ENCODE results near the gene TEKT4.

TEKT4 gene

GRCh38 chr2:94873362-94874276 lies 2.4 kb downstream of the TEKT4 start:
- H3K27ac ChIP-seq: no peak overlapping the region
- TF ChIP-seq CTCF (IDR thresholded peaks at IDR 0.05): no peak
- no peaks in the 10 kb centered on the region for H3K36me3 ChIP-seq
- intact Hi-C loops (cut with DNase I; ENCODE audit: low total_unique reads): no loop called here
- peak in 1 of 2 donors; percentile 62 for DNase-seq
- peaks cover 0 to 5% (median 0%) of the 10 kb centered on the region in 4 donors for H3K4me1 ChIP-seq
- peaks cover 0 to 58% of the 10 kb centered on the region in 2 donors for H3K27me3 ChIP-seq
- no peak overlapping the region for H3K4me3 ChIP-seq
- no peaks in the 10 kb centered on the region for H3K9me3 ChIP-seq

GRCh38 chr2:94874277-94874997 lies 3.2 kb downstream of the TEKT4 start:
- intact Hi-C loops (cut with DNase I; ENCODE audit: low total_unique reads): no loop called here
- TF ChIP-seq CTCF (IDR thresholded peaks at IDR 0.05): peak in 1 of 2 experiments; percentile 42
- peak in 1 of 2 donors; percentile 65 for DNase-seq
- no peaks in the 10 kb centered on the region for H3K9me3 ChIP-seq
- no peaks in the 10 kb centered on the region for H3K36me3 ChIP-seq
- peaks cover 0 to 5% (median 0%) of the 10 kb centered on the region in 4 donors for H3K4me1 ChIP-seq
- no peak overlapping the region for H3K4me3 ChIP-seq
- no peak overlapping the region for H3K27ac ChIP-seq
- H3K27me3 ChIP-seq: peaks cover 0 to 56% of the 10 kb centered on the region in 2 donors

- H3K27ac ChIP-seq: no peak overlapping the region
- H3K36me3 ChIP-seq: no peaks in the 10 kb centered on the region
- TF ChIP-seq CTCF (IDR thresholded peaks at IDR 0.05): no peak
- no peak overlapping the region for H3K4me3 ChIP-seq
- H3K4me1 ChIP-seq: peaks cover 0 to 5% (median 0%) of the 10 kb centered on the region in 4 donors
- no peaks in the 10 kb centered on the region for H3K9me3 ChIP-seq
- H3K27me3 ChIP-seq: peaks cover 0 to 48% of the 10 kb centered on the region in 2 donors
- intact Hi-C loops (cut with DNase I; ENCODE audit: low total_unique reads): no loop called here
- no peak for DNase-seq
Measured at GRCh38 chr2:94875064-94875819, 4.0 kb downstream of the TEKT4 start.

GRCh38 chr2:94875820-94876522 lies 4.7 kb downstream of the TEKT4 start:
- no peaks in the 10 kb centered on the region for H3K36me3 ChIP-seq
- H3K9me3 ChIP-seq: no peaks in the 10 kb centered on the region
- TF ChIP-seq CTCF (IDR thresholded peaks at IDR 0.05): no peak
- peaks cover 0 to 41% of the 10 kb centered on the region in 2 donors for H3K27me3 ChIP-seq
- DNase-seq: no peak
- intact Hi-C loops (cut with DNase I; ENCODE audit: low total_unique reads): no loop called here
- no peak overlapping the region for H3K4me3 ChIP-seq
- H3K4me1 ChIP-seq: peaks cover 0 to 5% (median 0%) of the 10 kb centered on the region in 4 donors
- H3K27ac ChIP-seq: no peak overlapping the region

- peaks cover 0 to 5% (median 0%) of the 10 kb centered on the region in 4 donors for H3K4me1 ChIP-seq
- intact Hi-C loops (cut with DNase I; ENCODE audit: low total_unique reads): no loop called here
- H3K27me3 ChIP-seq: peaks cover 0 to 35% of the 10 kb centered on the region in 2 donors
- TF ChIP-seq CTCF (IDR thresholded peaks at IDR 0.05): no peak
- H3K9me3 ChIP-seq: no peaks in the 10 kb centered on the region
- no peak overlapping the region for H3K4me3 ChIP-seq
- no peak overlapping the region for H3K27ac ChIP-seq
- H3K36me3 ChIP-seq: no peaks in the 10 kb centered on the region
- no peak for DNase-seq
Measured at GRCh38 chr2:94876523-94876863, 5.3 kb downstream of the TEKT4 start.

Data from tibial artery (tissue), 4 donors.